ENCODE measurements around the gene HCN4. TPM values are rescaled to one million over a fixed set of nuclear protein-coding genes. Genes with fewer than 3 reads are reported as not detected.

HCN4 gene
- total and polyA plus RNA-seq, 8 donors = 0.09 to 1.1 (median 0.28) TPM

DNA sequence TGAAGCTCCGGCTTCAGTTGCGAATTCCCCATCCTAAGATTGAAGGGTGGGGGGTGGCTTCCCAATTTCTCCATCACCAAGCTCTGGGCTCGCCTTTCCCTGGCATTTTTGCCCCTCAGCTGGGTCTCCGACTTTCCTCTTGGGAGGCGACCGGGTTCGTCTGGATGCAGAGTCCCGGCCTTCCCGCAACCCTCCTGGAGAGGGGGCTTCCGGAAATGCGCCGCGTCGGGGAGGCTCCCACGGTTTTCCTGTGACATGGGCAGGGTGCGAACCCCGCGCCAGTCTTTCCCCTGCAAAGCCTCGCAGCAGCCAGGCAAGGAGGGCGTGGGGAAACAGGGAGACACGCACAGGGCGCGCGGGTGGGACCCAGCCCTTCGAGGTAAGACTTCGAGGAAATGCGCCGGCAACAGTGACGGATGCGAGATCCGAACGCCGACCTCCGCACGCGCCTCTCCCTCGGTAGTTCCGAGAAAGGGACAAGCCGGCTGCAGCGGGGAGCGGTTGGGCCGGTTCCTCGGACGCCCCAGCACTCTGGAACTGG, 466 bp upstream of the HCN4 start:
- Histone ChIP-seq H3K27ac (no peak overlapping the region), H3K36me3 (no peaks in the 10 kb centered on the region), H3K4me3 (peak overlapping the region in 2 of 4 donors; percentile 31 to 44), H3K4me1 (no peaks in the 10 kb centered on the region), H3K27me3 (peaks cover 0 to 15% (median 3%) of the 10 kb centered on the region in 4 donors), H3K9me3 (no peaks in the 10 kb centered on the region)
- 6 to 8% methylated on average over 44 of the region's 44 CpGs for WGBS, 2 donors
- no peak for DNase-seq
- TF ChIP-seq, protein P1, sequence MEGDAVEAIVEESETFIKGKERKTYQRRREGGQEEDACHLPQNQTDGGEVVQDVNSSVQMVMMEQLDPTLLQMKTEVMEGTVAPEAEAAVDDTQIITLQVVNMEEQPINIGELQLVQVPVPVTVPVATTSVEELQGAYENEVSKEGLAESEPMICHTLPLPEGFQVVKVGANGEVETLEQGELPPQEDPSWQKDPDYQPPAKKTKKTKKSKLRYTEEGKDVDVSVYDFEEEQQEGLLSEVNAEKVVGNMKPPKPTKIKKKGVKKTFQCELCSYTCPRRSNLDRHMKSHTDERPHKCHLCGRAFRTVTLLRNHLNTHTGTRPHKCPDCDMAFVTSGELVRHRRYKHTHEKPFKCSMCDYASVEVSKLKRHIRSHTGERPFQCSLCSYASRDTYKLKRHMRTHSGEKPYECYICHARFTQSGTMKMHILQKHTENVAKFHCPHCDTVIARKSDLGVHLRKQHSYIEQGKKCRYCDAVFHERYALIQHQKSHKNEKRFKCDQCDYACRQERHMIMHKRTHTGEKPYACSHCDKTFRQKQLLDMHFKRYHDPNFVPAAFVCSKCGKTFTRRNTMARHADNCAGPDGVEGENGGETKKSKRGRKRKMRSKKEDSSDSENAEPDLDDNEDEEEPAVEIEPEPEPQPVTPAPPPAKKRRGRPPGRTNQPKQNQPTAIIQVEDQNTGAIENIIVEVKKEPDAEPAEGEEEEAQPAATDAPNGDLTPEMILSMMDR (IDR thresholded peaks at IDR 0.05) = no peak
- no peak for FAIRE-seq
- ATAC-seq = no peak
- intact Hi-C loops (cut with DNase I) = no loop called here

DNA sequence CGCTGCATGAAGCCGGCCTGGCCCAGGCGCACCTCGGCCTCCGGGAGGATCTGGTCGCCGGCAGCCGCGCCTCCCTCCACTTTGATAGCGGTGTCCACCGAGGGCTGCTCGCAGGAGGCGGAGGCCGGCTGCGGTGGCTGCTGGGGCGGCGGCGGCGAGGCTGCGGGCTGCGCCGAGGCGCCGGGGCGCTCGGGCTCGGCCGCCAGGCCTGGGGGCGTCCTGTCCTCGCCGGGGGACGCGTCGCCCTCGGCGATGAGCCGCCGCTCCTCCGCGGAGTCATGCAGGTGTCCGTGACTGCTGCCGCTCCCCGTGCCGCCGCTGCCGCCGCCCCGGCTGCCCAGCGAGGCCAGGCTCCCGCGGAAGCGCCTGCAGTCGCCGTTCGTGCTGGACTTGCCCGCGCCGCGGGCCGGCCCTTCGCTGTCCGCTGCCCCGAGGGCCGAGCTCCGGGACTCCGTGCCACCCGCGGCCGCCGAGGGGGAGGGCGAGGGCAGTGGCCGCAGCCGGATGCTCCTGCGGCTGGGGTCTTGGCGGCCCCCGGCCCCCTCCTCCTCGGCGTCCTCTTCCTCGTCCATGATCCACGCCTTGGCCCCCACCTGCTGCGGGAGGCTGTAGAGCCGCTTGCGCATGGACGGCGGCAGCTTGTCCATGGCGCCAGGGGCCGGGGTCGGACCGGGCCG, 996 bp downstream of the HCN4 start:
- DNase-seq (peak in 1 of 6 donors; percentile 62), FAIRE-seq (no peak), ATAC-seq (peak in 1 of 4 donors; percentile 38)
- intact Hi-C loops (cut with DNase I) = no loop called here
- Histone ChIP-seq H3K36me3 (no peaks in the 10 kb centered on the region), H3K4me3 (peak overlapping the region in 3 of 4 donors; percentile 26 to 44 (median 41)), H3K9me3 (no peaks in the 10 kb centered on the region), H3K27ac (no peak overlapping the region), H3K27me3 (peaks cover 0 to 15% (median 3%) of the 10 kb centered on the region in 4 donors), H3K4me1 (no peaks in the 10 kb centered on the region)
- TF ChIP-seq, protein P1 (IDR thresholded peaks at IDR 0.05) = no peak
- 1 to 2% methylated on average over 76 to 90 of the region's 90 CpGs for WGBS, 2 donors

GRCh38 chr15:73366766-73367623, 1.8 kb downstream of the HCN4 start:
- DNase-seq (no peak), FAIRE-seq (no peak), ATAC-seq (peak in 2 of 4 donors; percentile 13 to 30)
- H3K27ac ChIP-seq = no peak overlapping the region
- TF ChIP-seq, protein P1 (IDR thresholded peaks at IDR 0.05) = no peak
- H3K9me3 ChIP-seq = no peaks in the 10 kb centered on the region
- peak overlapping the region in 2 of 4 donors; percentile 41 to 44 for H3K4me3 ChIP-seq
- no peaks in the 10 kb centered on the region for H3K36me3 ChIP-seq
- 19 to 21% methylated on average over 28 of the region's 28 CpGs for WGBS, 2 donors
- intact Hi-C loops (cut with DNase I) = no loop called here
- H3K27me3 ChIP-seq = peaks cover 0 to 15% (median 3%) of the 10 kb centered on the region in 4 donors
- H3K4me1 ChIP-seq = no peaks in the 10 kb centered on the region

GRCh38 chr15:73364070-73364469, 4.7 kb downstream of the HCN4 start:
- Histone ChIP-seq H3K27ac (no peak overlapping the region), H3K36me3 (no peaks in the 10 kb centered on the region), H3K27me3 (peaks cover 0 to 10% (median 2%) of the 10 kb centered on the region in 4 donors), H3K9me3 (no peaks in the 10 kb centered on the region), H3K4me3 (no peak overlapping the region), H3K4me1 (no peaks in the 10 kb centered on the region)
- intact Hi-C loops (cut with DNase I) = no loop called here
- no peak for FAIRE-seq
- TF ChIP-seq, protein P1 (IDR thresholded peaks at IDR 0.05) = no peak
- 54 to 72% methylated on average over 3 of the region's 3 CpGs for WGBS, 2 donors
- DNase-seq = no peak
- no peak for ATAC-seq
